ENCODE results near the gene AGPAT3.
A peak's percentile ranks its signal among the peaks of the same experiment; 100 is the strongest.

AGPAT3 gene

DNA sequence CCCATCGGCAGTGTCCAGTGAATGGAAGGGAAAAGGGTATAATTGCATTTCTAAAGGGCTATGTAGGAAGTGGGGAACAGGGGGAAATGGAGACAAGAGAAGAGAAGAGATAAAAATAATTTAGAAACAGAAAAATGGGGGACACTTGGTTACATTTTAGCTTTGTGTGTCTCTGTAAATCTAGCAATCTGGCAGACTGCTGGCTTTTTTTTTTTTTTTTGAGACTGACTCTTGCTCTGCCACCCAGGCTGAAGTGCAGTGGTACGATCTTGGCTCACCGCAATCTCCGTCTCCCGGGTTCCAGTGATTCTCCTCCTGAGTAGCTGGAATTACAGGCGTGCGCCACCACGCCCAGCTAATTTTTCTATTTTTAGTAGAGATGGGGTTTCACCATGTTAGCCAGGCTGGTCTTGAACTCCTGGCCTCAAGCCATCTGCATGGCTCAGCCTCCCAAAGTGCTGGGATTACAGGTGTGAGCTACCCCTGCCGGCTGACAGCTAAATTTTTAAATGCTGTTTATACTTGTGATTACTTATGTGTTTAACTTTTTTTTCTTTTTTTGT lies 53.4 kb downstream of the AGPAT3 start:
- H3K27ac ChIP-seq: no peak overlapping the region
- TF ChIP-seq, protein P1, sequence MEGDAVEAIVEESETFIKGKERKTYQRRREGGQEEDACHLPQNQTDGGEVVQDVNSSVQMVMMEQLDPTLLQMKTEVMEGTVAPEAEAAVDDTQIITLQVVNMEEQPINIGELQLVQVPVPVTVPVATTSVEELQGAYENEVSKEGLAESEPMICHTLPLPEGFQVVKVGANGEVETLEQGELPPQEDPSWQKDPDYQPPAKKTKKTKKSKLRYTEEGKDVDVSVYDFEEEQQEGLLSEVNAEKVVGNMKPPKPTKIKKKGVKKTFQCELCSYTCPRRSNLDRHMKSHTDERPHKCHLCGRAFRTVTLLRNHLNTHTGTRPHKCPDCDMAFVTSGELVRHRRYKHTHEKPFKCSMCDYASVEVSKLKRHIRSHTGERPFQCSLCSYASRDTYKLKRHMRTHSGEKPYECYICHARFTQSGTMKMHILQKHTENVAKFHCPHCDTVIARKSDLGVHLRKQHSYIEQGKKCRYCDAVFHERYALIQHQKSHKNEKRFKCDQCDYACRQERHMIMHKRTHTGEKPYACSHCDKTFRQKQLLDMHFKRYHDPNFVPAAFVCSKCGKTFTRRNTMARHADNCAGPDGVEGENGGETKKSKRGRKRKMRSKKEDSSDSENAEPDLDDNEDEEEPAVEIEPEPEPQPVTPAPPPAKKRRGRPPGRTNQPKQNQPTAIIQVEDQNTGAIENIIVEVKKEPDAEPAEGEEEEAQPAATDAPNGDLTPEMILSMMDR (conservative IDR thresholded peaks at IDR 0.05): no peak; the same call in 1 of the 2 replicates

DNA sequence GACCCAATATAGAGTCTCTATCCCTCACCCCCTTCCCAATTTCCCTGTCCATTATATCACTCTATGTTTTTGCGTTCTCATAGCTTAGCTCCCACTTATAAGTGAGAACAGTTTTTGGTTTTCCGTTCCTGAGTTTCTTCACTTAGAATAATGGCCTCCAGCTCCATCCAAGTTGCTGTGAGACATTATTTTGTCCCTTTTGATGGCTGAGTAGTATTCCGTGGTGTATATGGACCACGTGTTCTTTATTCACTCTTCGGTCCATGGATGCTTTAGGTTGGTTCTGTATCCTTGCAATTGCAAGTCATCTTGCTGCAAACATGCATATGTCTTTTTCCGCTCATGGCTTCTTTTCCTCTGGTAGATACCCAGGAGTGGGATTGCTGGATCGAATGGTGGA lies 54.3 kb downstream of the AGPAT3 start:
- TF ChIP-seq, protein P1 (conservative IDR thresholded peaks at IDR 0.05): no peak

DNA sequence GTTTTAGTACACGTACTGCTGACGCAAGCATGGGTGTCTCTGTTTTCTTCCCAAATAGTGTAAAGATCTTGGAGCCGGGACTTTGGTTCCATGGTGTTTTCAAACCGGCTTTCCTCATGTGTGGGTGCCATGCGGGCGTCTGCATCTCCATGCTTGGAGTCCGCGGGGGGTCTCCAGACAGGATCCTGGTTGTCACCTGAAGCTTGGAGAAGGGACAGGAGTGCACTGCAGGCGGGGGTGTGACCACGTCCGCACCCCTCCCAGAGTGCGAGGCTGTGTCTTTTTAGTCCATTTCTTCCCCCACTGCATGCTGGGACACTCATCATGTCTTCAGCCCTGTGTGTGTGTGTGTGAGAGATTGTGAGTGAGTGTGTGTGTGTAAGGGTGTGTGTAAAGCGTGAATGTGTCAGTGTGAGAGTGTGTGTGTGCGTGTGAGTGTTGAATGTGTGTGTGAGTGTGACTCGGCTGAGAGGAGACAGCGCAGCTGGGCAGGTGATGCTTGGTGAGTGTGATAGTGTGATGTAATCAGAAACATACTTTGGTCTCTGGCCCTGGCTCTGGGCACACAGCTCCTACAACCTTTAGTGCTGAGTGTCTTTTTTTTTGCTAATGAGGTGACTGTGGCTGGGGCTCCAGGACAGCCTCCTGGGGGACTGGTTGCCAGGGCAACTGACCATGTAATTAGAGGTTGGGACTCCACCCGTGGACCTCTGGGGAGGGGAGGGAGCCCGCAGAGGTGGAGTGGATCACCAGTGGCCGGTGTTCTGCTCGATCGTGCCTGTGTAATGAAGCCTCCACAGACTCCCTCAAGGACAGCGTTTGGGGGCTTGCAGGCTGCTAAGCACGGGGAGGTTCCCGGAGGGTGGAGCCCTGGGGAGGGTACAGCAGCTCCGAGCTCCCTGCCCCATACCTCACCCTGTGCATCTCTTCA lies 55.1 kb downstream of the AGPAT3 start:
- peak overlapping the region; percentile 99; the same call in 1 of the 2 replicates for H3K27ac ChIP-seq
- TF ChIP-seq, protein P1 (conservative IDR thresholded peaks at IDR 0.05): no peak

More for the DNA sequence above, 54.3 kb downstream of the AGPAT3 start:
- H3K27ac ChIP-seq: no peak overlapping the region

DNA sequence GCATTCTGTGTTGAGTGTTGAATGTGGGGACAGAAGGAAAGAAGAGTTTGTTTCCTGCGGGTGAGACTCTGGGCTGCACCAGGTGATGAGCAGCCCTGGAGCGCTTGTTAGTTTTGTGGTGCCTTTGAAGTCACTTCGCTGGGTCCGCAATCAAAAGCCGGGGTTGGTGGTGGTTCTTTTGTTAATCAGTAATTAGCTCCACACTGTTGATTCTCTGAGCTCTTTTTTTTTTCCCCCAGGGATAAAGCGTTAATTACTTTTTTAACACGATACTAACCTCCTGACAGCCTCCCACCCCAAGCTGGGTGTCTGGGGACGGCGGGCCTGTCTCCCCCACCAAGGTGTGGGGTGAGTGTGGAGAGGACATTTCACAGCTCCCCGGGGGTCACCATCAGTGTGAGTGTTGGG lies 56.6 kb downstream of the AGPAT3 start:
- H3K27ac ChIP-seq: peak overlapping the region; percentile 99
- TF ChIP-seq, protein P1 (conservative IDR thresholded peaks at IDR 0.05): no peak

DNA sequence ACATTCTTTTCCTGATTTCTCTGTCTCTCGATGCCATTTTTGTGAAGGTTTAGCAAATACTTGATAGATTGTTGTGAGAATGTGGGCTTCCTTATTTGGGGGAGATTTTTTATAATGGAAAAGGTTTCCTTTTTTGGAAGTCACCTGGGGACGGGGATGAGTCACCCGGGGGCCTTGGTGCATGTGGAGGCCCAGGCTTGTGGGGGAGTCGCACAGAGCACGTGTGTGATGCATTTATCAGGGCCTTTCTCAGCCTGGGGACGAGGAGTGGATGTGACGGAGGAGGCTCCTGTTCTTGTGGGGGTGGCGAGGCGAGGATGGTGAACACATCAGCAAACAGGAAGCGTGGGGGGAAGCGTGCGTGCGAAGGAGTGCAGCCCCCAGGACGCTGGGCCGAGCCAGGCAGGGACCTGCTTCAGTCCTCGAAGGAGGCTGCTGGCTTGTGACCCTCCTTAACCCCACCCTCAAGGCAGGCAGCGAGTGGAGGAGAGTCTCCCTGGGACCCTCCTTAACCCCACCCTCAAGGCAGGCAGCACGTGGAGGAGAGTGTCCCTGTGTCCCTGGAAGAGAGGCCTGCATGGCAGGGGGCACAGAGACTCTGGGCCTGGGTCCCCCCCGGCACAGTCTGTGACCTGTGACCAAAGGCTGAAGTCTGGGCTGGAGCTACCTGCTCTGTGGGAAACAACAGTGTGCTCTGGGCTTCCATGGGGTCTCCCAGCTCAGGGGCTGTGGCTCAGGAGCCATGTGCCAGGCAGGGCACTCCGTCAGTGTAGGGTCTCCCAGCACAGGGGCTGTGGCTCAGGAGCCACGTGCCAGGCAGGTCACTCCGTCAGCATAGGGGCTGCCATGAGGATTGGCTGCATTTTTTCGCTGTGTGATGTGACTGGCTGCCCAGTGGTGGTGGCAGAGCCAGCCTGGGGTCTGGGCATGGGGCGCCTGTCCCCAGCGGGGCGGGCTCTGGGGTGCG lies 57.2 kb downstream of the AGPAT3 start:
- H3K27ac ChIP-seq: peak overlapping the region; percentile 99
- TF ChIP-seq, protein P1 (conservative IDR thresholded peaks at IDR 0.05): no peak

DNA sequence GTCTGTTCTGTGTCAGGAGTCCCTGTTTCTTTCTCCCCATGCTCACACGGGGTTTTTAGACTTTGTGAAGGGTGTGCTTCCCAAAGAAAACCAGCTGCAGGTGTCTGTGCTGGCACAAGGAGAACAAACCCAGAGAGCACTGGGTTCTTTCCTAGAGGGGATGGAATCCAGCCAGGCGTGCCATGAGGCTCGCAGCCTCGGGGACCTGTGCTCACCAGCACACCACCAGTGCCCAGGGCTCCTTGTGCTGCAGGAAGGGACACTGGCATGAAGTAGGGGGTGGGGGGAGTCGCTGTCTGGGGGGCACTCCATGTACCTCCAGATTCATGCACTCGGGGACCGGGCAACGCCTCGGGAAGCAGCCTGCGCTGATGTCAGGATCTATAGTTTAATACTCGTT lies 57.9 kb downstream of the AGPAT3 start:
- TF ChIP-seq, protein P1 (conservative IDR thresholded peaks at IDR 0.05): no peak
- H3K27ac ChIP-seq: peak overlapping the region; percentile 99
